ENCODE measurements around the gene LOX.
"Not testable (repeated sequence)": the region's sequence is repeated elsewhere in the genome, so short reads cannot be mapped to it uniquely, and the experiment has no call there.

The LOX gene

GRCh38 chr5:122097391-122097790, 19.3 kb upstream of the LOX start:
- no peak for DNase-seq

GRCh38 chr5:122095158-122095557, 17.1 kb upstream of the LOX start:
- no peak for DNase-seq

GRCh38 chr5:122094251-122094650, 16.2 kb upstream of the LOX start:
- DNase-seq: not testable (repeated sequence)

- DNase-seq: no peak
These were observed 15.5 kb upstream of the LOX start for GRCh38 chr5:122093415-122094180.

GRCh38 chr5:122091936-122092600, 14.0 kb upstream of the LOX start:
- no peak for DNase-seq

- no peak for DNase-seq
These were observed 11.3 kb upstream of the LOX start for GRCh38 chr5:122089096-122090013.

- DNase-seq: no peak
These were observed 7.0 kb upstream of the LOX start for GRCh38 chr5:122085041-122085440.

GRCh38 chr5:122083535-122083934, 5.5 kb upstream of the LOX start:
- DNase-seq: no peak

- no peak for DNase-seq
These were observed 3.5 kb upstream of the LOX start for GRCh38 chr5:122081541-122081940.

- no peak for DNase-seq
These were observed 518 bp downstream of the LOX start for GRCh38 chr5:122077366-122078115.

GRCh38 chr5:122076669-122077365, 1.2 kb downstream of the LOX start:
- no peak for DNase-seq

GRCh38 chr5:122076050-122076461, 2.0 kb downstream of the LOX start:
- no peak for DNase-seq

- no peak for DNase-seq
These were observed 4.2 kb downstream of the LOX start for GRCh38 chr5:122073864-122074263.

- DNase-seq: no peak
These were observed 5.0 kb downstream of the LOX start for GRCh38 chr5:122073018-122073417.

- no peak for DNase-seq
These were observed 10.7 kb downstream of the LOX start for GRCh38 chr5:122067390-122067789.

GRCh38 chr5:122064992-122065391, 13.1 kb downstream of the LOX start:
- no peak for DNase-seq

- no peak for DNase-seq
These were observed 14.2 kb downstream of the LOX start for GRCh38 chr5:122063836-122064235.

GRCh38 chr5:122062205-122062604, 15.9 kb downstream of the LOX start:
- no peak for DNase-seq

GRCh38 chr5:122056913-122057312, 21.1 kb downstream of the LOX start:
- no peak for DNase-seq

GRCh38 chr5:122054266-122054665, 23.8 kb downstream of the LOX start:
- no peak for DNase-seq

- no peak for DNase-seq
These were observed 24.6 kb downstream of the LOX start for GRCh38 chr5:122053181-122054109.

Data from central memory CD4-positive, alpha-beta T cell (primary cell).